ENCODE results near the gene CAV3. TPM values are rescaled to one million over a fixed set of nuclear protein-coding genes. Genes with fewer than 3 reads are reported as not detected.

The CAV3 gene
- total and polyA plus RNA-seq, 12 donors = not detected

DNA sequence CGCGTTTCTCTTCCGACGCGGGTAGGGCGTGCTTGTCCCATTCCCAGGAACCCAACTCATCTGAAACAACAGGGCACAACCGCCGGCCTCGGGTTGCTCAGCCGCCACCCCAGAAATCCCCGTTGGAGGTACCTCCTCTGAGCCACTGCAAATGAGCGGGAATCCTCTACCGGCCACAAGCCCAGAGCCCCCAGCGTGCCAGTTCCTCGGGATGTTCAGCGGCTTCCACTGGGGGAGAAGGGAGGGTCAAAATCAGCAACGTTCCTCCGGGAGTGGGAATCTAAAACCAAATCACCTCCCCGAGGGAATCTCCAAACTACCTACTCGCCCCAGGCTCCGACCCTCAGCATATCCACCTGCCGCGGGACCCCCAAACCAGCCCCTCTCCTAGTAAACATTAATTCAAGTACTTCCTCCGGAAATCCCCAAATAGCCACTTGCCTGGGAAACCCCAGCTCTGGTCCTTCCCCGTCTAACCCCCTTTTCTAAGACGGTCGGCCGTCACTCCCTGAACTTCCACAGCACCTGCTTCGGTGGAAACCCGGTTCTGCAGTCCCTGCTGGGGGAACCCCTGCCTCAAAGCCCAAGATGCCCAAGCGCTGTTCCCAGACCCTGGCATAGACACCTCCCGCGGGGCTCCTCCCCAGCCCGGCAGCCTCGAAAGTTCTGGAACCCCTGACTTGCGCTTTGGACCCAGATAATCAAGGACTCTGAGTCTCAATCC is 34.9 kb downstream of the CAV3 start:
- Histone ChIP-seq H3K4me3 (peak overlapping the region in 1 of 4 donors; percentile 48), H3K27me3 (peaks cover 26% of the 10 kb centered on the region)
- WGBS, 4 donors = 22 to 29% (median 25%) methylated on average over 19 to 36 of the region's 36 CpGs

DNA sequence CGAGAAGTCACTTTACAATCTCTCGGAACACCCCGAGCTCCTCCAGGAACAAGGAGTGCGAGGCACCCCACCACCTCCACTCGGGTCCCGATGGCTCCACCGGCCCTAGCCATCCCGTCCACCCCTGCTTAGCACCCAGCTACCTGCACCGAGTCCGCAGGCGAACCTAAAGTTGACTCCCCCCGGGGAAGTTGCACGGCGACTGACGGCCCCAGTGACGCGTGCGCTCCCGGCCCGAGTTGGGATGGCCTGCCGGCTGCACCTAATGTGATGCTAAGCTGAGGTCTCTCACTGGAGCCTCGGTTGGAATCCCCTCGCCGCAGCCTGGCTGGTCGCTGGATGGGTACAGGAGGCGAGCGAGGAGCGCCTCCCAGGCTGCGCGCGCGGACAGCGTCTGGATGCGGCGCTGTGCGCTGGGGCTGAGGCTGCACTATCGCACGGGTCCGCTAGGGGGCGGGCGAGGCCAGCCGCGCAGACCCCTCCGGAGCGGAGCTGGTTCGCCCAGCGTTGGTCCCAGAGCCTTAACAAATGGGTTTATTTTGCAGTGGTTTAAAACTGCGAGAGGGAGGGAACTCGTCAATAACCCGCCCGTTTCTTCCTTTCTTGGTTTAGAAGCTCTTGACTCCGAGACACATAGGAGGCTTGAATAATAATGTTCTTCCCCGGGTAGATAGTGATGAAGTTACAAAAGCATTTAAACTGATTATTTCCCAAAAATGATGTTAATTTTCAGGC is 35.7 kb downstream of the CAV3 start, which contains the start of gene OXTR:
Gene OXTR, minus strand, starts transcription at position 526 of the 735 bp plus-strand sequence. CDS start 1,426 bp downstream, outside the sequence.
- H3K36me3 ChIP-seq (replicated peaks in 1 of 2) = no peaks in the 10 kb centered on the region
- TF ChIP-seq, protein P1, sequence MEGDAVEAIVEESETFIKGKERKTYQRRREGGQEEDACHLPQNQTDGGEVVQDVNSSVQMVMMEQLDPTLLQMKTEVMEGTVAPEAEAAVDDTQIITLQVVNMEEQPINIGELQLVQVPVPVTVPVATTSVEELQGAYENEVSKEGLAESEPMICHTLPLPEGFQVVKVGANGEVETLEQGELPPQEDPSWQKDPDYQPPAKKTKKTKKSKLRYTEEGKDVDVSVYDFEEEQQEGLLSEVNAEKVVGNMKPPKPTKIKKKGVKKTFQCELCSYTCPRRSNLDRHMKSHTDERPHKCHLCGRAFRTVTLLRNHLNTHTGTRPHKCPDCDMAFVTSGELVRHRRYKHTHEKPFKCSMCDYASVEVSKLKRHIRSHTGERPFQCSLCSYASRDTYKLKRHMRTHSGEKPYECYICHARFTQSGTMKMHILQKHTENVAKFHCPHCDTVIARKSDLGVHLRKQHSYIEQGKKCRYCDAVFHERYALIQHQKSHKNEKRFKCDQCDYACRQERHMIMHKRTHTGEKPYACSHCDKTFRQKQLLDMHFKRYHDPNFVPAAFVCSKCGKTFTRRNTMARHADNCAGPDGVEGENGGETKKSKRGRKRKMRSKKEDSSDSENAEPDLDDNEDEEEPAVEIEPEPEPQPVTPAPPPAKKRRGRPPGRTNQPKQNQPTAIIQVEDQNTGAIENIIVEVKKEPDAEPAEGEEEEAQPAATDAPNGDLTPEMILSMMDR (IDR thresholded peaks at IDR 0.05) = peak; percentile 66 to 99 (median 94)
- TF ChIP-seq POLR2A (IDR thresholded peaks at IDR 0.05) = no peak
- peaks cover 3 to 6% of the 10 kb centered on the region in 2 donors for H3K4me1 ChIP-seq (replicated peaks in 1 of 2)
- intact Hi-C loops (cut with DNase I) = no loop called here
- no peak within 1 kb of the TSS for H3K27ac ChIP-seq
- H3K9me3 ChIP-seq (replicated peaks in 1 of 3) = no peaks in the 10 kb centered on the region
- WGBS, 4 donors = 5 to 10% (median 6%) methylated on average over 36 to 53 of the region's 53 CpGs
- peaks cover 26% of the 10 kb centered on the region for H3K27me3 ChIP-seq
- peak; percentile 29 to 70 (median 61) for DNase-seq
- H3K4me3 ChIP-seq = peak within 1 kb of the TSS in 1 of 4 donors; percentile 48

More for the DNA sequence above, 34.9 kb downstream of the CAV3 start:
- Histone ChIP-seq H3K36me3 (replicated peaks in 1 of 2) (no peaks in the 10 kb centered on the region), H3K4me1 (replicated peaks in 1 of 2) (peaks cover 3 to 6% of the 10 kb centered on the region in 2 donors), H3K9me3 (replicated peaks in 1 of 3) (no peaks in the 10 kb centered on the region), H3K27ac (no peak overlapping the region)
- TF ChIP-seq POLR2A (IDR thresholded peaks at IDR 0.05) = no peak
- TF ChIP-seq, protein P1 (IDR thresholded peaks at IDR 0.05) = no peak
- intact Hi-C loops (cut with DNase I) = no loop called here
- DNase-seq = peak in 1 of 7 donors; percentile 48

GRCh38 chr3:8773941-8774542 is 40.4 kb downstream of the CAV3 start:
- 76 to 88% (median 83%) methylated on average over 5 of the region's 5 CpGs for WGBS, 4 donors

More at GRCh38 chr3:8773941-8774542, 40.4 kb downstream of the CAV3 start:
- TF ChIP-seq POLR2A (IDR thresholded peaks at IDR 0.05) = no peak
- TF ChIP-seq, protein P1 (IDR thresholded peaks at IDR 0.05) = no peak
- Histone ChIP-seq H3K9me3 (replicated peaks in 1 of 3) (no peaks in the 10 kb centered on the region), H3K4me1 (replicated peaks in 1 of 2) (peaks cover 3 to 4% of the 10 kb centered on the region in 2 donors), H3K36me3 (replicated peaks in 1 of 2) (no peaks in the 10 kb centered on the region), H3K27ac (no peak overlapping the region), H3K4me3 (no peak overlapping the region), H3K27me3 (peaks cover 8% of the 10 kb centered on the region)
- intact Hi-C loops (cut with DNase I) = no loop called here
- peak in 1 of 7 donors; percentile 28 for DNase-seq
